HepG2 (cell line): ENCODE measurements around the gene PUM1. TPM values are rescaled to one million over a fixed set of nuclear protein-coding genes. Genes with fewer than 3 reads are reported as not detected.

Source experiments
- ATAC-seq: fragments of 200-7000 bp; cut with Tn5 transposase; 3 replicates; pipeline ENCODE4 v1.9.1; 2020; ENCODE audit warnings: mild to moderate bottlenecking, moderate library complexity
- BruUV-seq: library from RNA; stranded (reverse); fragments of 400-500 nt; replicated peaks from 2 replicates; lab custom pipeline; 2021; lab: Mats Ljungman, UMichigan
- CTCF ChIA-PET: fragments of 300-600 bp; formaldehyde crosslinking; extraction: SDS; loops from one replicate; lab custom pipeline; 2021; ENCODE audit warnings: low total read pairs, inconsistent platforms, low intra/inter-chr PET ratio; lab: Yijun Ruan, JAX
- POLR2A ChIA-PET: fragments of 350-600 bp; sonication (Branson Sonifier 250); formaldehyde crosslinking; loops from one replicate; lab custom pipeline; 2020; ENCODE audit warnings: antibody characterized with exemption, inconsistent platforms; lab: Yijun Ruan, JAX
- DNase-seq: peaks from one replicate; pipeline ENCODE4 v3.0.0-alpha.2; 2015; ENCODE audit warnings: low spot score
- FAIRE-seq: peaks from 3 replicates; lab custom pipeline; 2011; peaks lifted over from hg19 to GRCh38; lab: Jason Lieb, UNC
- H2AFZ ChIP-seq: one replicate; pipeline ENCODE4 v1.6.1; 2011; ENCODE audit warnings: low read length, inconsistent platforms
- H3K27ac ChIP-seq: fragments of 300-600 bp; 3 replicates; pipeline ENCODE4 v1.8.0; 2011; ENCODE audit warnings: mixed run types, mild to moderate bottlenecking, mixed read lengths, low read length, inconsistent platforms; ENCODE audit not compliant: insufficient read depth; ENCODE audit errors: extremely low read length
- H3K27me3 ChIP-seq, 2 experiments: fragments of 200-600 bp in 1 of 2; 2 replicates in 1 of 2; 3 replicates in 1 of 2; pipeline versions ENCODE4 v1.6.0 to v1.8.0; 2011; ENCODE audit warnings: low read length in 2 of 2, mild to moderate bottlenecking in 2 of 2, moderate library complexity in 2 of 2, inconsistent platforms in 1 of 2; ENCODE audit not compliant: insufficient read depth in 2 of 2, control insufficient read depth in 1 of 2
- H3K36me3 ChIP-seq, 2 experiments: fragments of 200-600 bp in 1 of 2; replicated peaks in 1 of 2; 2 replicates in 1 of 2; 3 replicates in 1 of 2; pipeline versions ENCODE4 v1.5.1 to v1.8.0; 2011; ENCODE audit warnings: low read length in 2 of 2, inconsistent platforms in 1 of 2; ENCODE audit not compliant: insufficient read depth in 2 of 2, control insufficient read depth in 1 of 2
- H3K4me1 ChIP-seq: 2 replicates; pipeline ENCODE4 v1.5.1; 2012; ENCODE audit warnings: low read length, inconsistent platforms; ENCODE audit not compliant: insufficient read depth
- H3K4me2 ChIP-seq: 2 replicates; pipeline ENCODE4 v1.6.0; 2011; ENCODE audit warnings: low read depth, low read length, inconsistent platforms
- H3K4me3 ChIP-seq, 3 experiments: fragments of 200-600 bp in 1 of 3; sonication (generic), shearing (Covaris generic) in 1 of 3; replicated peaks in 1 of 3; 2 replicates each; pipeline ENCODE4 v1.5.1; 2011 to 2016; ENCODE audit warnings: low read length in 3 of 3, inconsistent platforms in 2 of 3, low read depth in 2 of 3, mild to moderate bottlenecking in 2 of 3, control low read depth in 1 of 3, mixed read lengths in 1 of 3; ENCODE audit not compliant: insufficient read depth in 1 of 3
- H3K79me2 ChIP-seq: one replicate; pipeline ENCODE4 v1.6.1; 2011; ENCODE audit warnings: low read length, inconsistent platforms; ENCODE audit not compliant: insufficient read depth
- H3K9ac ChIP-seq: 2 replicates; pipeline ENCODE4 v1.6.0; 2011; ENCODE audit warnings: mild to moderate bottlenecking, low read depth, low read length, inconsistent platforms; ENCODE audit not compliant: insufficient read depth
- H3K9me3 ChIP-seq: 2 replicates; pipeline ENCODE4 v1.5.1; 2012; ENCODE audit warnings: mild to moderate bottlenecking, low read length
- H4K20me1 ChIP-seq: 2 replicates; pipeline ENCODE4 v1.6.0; 2011; ENCODE audit warnings: inconsistent platforms, mild to moderate bottlenecking, low read length, moderate library complexity; ENCODE audit not compliant: insufficient read depth
- ADNP ChIP-seq: sonication (generic); formaldehyde crosslinking; IDR thresholded peaks from 2 replicates; pipeline ENCODE4 v1.4.0; 2020; ENCODE audit warnings: missing genetic modification reagents
- DNMT1 ChIP-seq: sonication (generic); formaldehyde crosslinking; IDR thresholded peaks from 2 replicates; pipeline ENCODE4 v1.5.1; 2020; ENCODE audit warnings: mild to moderate bottlenecking, missing genetic modification reagents
- EEA1 ChIP-seq: sonication (generic); formaldehyde crosslinking; IDR thresholded peaks from 2 replicates; pipeline ENCODE4 v1.5.1; 2020; ENCODE audit warnings: mild to moderate bottlenecking, missing genetic modification reagents, borderline replicate concordance
- ISL2 ChIP-seq: sonication (generic); formaldehyde crosslinking; IDR thresholded peaks from 2 replicates; pipeline ENCODE4 v1.5.0; 2020; ENCODE audit warnings: missing genetic modification reagents
- MIER3 ChIP-seq: IDR thresholded peaks from 2 replicates; pipeline ENCODE4 v1.6.1; 2016; ENCODE audit warnings: missing compliant biosample characterization, borderline replicate concordance
- WIZ ChIP-seq: sonication (generic); formaldehyde crosslinking; IDR thresholded peaks from 2 replicates; pipeline ENCODE4 v1.5.1; 2020; ENCODE audit warnings: mild to moderate bottlenecking, missing genetic modification reagents
- ZNF232 ChIP-seq: sonication (generic); formaldehyde crosslinking; IDR thresholded peaks from 2 replicates; pipeline ENCODE4 v1.4.0; 2020; ENCODE audit warnings: missing genetic modification reagents, borderline replicate concordance
- ZNF605 ChIP-seq: sonication (generic); formaldehyde crosslinking; IDR thresholded peaks from 2 replicates; pipeline ENCODE4 v1.8.0; 2022; ENCODE audit warnings: mild to moderate bottlenecking, missing genetic modification reagents
- WGBS: methylation state at CpG from one replicate; pipeline ENCODE4 v1.1.6; 2017; ENCODE audit warnings: low lambda C conversion rate; 5-methylcytosine and 5-hydroxymethylcytosine counted together
- in situ Hi-C: cut with HindIII; loops from 2 replicates; pipeline ENCODE4 v1.10.0; 2017; ENCODE audit warnings: low pct_unique_long_range_greater_than_20kb; ENCODE audit not compliant: extremely low pct_ligation_motif_present
- intact Hi-C: fragments of 100-400 bp; cut with micrococcal nuclease; formaldehyde crosslinking; loops from one replicate; pipeline ENCODE4 v1.10.0; 2022; ENCODE audit not compliant: unreplicated experiment
- polyA plus RNA-seq, 8 experiments: library from polyadenylated mRNA; depleted of rRNA in 3 of 8; stranded (reverse) in 7 of 8; unstranded in 1 of 8; fragments of >200 nt; fragmentation: Illumina TruSeq in 4 of 8; extraction: Trizol in 4 of 8; gene quantifications; 2 replicates each; pipeline versions ENCODE4 v1.2.1 to v1.2.3, GENCODE V29; 2011 to 2016; ENCODE audit warnings: low read depth in 4 of 8, missing spikeins in 1 of 8, mixed read lengths in 1 of 8; ENCODE audit not compliant: insufficient read depth in 1 of 8
- total RNA-seq, 5 experiments: library from RNA; depleted of rRNA; stranded (reverse); fragments of >200 nt; fragmentation: Illumina TruSeq; extraction: Trizol; gene quantifications; 2 replicates each; pipeline ENCODE4 v1.2.3, GENCODE V29; 2016; ENCODE audit warnings: low read depth in 1 of 5
- TF ChIP-seq, protein P1 (sequence below): IDR thresholded peaks from 2 replicates; pipeline ENCODE4 v1.6.1; 2016; ENCODE audit warnings: control low read depth
- TF ChIP-seq, protein P2 (sequence below): sonication (generic); formaldehyde crosslinking; IDR thresholded peaks from 2 replicates; pipeline ENCODE4 v1.8.0; 2022; ENCODE audit warnings: missing genetic modification reagents, mild to moderate bottlenecking, moderate library complexity, borderline replicate concordance
- TF ChIP-seq, protein P3 (sequence below): sonication (generic); formaldehyde crosslinking; IDR thresholded peaks from one replicate; pipeline ENCODE4 v1.5.1; 2020; ENCODE audit warnings: mild to moderate bottlenecking, missing genetic modification reagents; ENCODE audit errors: not compliant biosample characterization
- TF ChIP-seq, protein P4 (sequence below): sonication (generic); formaldehyde crosslinking; IDR thresholded peaks from 2 replicates; pipeline ENCODE4 v1.4.0; 2020; ENCODE audit warnings: missing genetic modification reagents

The PUM1 gene
- total and polyA plus RNA-seq, 2 of the 13 experiments (the other 11 are each of a cell fraction or from before 2014, with no cell fraction given) = 64.7 to 91.0 TPM

DNA sequence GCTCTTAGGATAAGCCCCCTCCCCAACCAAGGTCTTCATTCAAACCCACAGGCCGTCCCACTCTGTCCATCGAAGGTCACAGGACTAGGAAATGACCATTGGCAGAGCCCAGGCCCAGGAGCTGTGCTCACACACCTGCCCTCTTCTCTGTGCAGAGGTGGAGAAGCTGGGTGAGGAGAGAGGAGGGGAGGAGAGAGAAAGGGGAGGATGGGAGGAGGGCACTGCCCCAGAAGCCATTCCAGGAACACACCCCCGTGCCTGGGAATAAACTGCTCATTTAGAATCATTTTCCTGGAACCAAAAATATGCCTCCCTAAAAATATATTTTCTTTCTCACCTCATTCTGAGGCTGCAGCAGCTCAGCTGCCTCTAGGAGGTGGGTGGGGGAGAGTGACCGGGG lies 150.6 kb downstream of the PUM1 start:
- no peaks in the 10 kb centered on the region for H4K20me1 ChIP-seq
- H2AFZ ChIP-seq = no peak overlapping the region
- no peak overlapping the region for H3K27ac ChIP-seq
- ChIA-PET CTCF (no interaction called here), POLR2A (no interaction called here)
- 11% methylated on average over 4 of the region's 4 CpGs for WGBS
- H3K27me3 ChIP-seq = peaks cover 1 to 7% of the 10 kb centered on the region in 2 experiments; a peak in 3 of 5 replicates
- BruUV-seq = no TSS peak
- in situ Hi-C loops = loop anchor here (5.0 kb wide), 2 partner anchors 113 to 198 kb away; no protein-coding TSS in a partner anchor
- DNase-seq (no peak), ATAC-seq (no peak), FAIRE-seq (no peak)
- no peaks in the 10 kb centered on the region for H3K36me3 ChIP-seq
- no peaks in the 10 kb centered on the region for H3K9me3 ChIP-seq
- intact Hi-C loops = no loop called here
- peaks cover 14% of the 10 kb centered on the region for H3K4me1 ChIP-seq
- H3K4me3 ChIP-seq = no peak overlapping the region
- no peak overlapping the region for H3K9ac ChIP-seq
- no peak overlapping the region for H3K4me2 ChIP-seq
- no peaks in the 10 kb centered on the region for H3K79me2 ChIP-seq
- TF ChIP-seq ZNF232 (no peak), ZNF605 (CRISPR knock-in tag) (no peak), DNMT1 (CRISPR knock-in tag) (no peak), MIER3 (CRISPR knock-in tag) (no peak), ISL2 (CRISPR knock-in tag) (no peak), WIZ (CRISPR knock-in tag) (no peak), ADNP (CRISPR knock-in tag) (no peak), EEA1 (no peak)
- TF ChIP-seq, protein P1, sequence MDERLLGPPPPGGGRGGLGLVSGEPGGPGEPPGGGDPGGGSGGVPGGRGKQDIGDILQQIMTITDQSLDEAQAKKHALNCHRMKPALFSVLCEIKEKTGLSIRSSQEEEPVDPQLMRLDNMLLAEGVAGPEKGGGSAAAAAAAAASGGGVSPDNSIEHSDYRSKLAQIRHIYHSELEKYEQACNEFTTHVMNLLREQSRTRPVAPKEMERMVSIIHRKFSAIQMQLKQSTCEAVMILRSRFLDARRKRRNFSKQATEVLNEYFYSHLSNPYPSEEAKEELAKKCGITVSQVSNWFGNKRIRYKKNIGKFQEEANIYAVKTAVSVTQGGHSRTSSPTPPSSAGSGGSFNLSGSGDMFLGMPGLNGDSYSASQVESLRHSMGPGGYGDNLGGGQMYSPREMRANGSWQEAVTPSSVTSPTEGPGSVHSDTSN (CRISPR knock-in tag) = no peak
- TF ChIP-seq, protein P2, sequence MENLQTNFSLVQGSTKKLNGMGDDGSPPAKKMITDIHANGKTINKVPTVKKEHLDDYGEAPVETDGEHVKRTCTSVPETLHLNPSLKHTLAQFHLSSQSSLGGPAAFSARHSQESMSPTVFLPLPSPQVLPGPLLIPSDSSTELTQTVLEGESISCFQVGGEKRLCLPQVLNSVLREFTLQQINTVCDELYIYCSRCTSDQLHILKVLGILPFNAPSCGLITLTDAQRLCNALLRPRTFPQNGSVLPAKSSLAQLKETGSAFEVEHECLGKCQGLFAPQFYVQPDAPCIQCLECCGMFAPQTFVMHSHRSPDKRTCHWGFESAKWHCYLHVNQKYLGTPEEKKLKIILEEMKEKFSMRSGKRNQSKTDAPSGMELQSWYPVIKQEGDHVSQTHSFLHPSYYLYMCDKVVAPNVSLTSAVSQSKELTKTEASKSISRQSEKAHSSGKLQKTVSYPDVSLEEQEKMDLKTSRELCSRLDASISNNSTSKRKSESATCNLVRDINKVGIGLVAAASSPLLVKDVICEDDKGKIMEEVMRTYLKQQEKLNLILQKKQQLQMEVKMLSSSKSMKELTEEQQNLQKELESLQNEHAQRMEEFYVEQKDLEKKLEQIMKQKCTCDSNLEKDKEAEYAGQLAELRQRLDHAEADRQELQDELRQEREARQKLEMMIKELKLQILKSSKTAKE = no peak
- TF ChIP-seq, protein P3, sequence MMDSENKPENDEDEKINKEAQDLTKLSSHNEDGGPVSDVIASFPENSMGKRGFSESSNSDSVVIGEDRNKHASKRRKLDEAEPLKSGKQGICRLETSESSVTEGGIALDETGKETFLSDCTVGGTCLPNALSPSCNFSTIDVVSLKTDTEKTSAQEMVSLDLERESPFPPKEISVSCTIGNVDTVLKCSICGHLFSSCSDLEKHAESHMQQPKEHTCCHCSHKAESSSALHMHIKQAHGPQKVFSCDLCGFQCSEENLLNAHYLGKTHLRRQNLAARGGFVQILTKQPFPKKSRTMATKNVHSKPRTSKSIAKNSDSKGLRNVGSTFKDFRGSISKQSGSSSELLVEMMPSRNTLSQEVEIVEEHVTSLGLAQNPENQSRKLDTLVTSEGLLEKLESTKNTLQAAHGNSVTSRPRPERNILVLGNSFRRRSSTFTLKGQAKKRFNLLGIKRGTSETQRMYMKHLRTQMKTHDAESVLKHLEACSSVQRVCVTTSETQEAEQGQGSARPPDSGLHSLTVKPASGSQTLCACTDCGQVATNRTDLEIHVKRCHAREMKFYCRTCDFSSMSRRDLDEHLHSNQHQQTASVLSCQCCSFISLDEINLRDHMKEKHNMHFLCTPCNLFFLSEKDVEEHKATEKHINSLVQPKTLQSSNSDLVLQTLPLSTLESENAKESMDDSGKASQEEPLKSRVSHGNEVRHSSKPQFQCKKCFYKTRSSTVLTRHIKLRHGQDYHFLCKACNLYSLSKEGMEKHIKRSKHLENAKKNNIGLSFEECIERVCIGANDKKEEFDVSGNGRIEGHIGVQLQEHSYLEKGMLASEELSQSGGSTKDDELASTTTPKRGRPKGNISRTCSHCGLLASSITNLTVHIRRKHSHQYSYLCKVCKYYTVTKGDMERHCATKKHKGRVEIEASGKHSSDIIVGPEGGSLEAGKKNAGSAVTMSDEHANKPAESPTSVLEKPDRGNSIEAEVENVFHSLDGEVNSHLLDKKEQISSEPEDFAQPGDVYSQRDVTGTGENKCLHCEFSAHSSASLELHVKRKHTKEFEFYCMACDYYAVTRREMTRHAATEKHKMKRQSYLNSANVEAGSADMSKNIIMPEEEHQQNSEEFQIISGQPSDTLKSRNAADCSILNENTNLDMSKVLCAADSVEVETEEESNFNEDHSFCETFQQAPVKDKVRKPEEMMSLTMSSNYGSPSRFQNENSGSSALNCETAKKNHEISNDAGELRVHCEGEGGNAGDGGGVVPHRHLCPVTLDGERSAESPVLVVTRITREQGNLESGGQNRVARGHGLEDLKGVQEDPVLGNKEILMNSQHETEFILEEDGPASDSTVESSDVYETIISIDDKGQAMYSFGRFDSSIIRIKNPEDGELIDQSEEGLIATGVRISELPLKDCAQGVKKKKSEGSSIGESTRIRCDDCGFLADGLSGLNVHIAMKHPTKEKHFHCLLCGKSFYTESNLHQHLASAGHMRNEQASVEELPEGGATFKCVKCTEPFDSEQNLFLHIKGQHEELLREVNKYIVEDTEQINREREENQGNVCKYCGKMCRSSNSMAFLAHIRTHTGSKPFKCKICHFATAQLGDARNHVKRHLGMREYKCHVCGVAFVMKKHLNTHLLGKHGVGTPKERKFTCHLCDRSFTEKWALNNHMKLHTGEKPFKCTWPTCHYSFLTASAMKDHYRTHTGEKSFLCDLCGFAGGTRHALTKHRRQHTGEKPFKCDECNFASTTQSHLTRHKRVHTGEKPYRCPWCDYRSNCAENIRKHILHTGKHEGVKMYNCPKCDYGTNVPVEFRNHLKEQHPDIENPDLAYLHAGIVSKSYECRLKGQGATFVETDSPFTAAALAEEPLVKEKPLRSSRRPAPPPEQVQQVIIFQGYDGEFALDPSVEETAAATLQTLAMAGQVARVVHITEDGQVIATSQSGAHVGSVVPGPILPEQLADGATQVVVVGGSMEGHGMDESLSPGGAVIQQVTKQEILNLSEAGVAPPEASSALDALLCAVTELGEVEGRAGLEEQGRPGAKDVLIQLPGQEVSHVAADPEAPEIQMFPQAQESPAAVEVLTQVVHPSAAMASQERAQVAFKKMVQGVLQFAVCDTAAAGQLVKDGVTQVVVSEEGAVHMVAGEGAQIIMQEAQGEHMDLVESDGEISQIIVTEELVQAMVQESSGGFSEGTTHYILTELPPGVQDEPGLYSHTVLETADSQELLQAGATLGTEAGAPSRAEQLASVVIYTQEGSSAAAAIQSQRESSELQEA = no peak
- TF ChIP-seq, protein P4, sequence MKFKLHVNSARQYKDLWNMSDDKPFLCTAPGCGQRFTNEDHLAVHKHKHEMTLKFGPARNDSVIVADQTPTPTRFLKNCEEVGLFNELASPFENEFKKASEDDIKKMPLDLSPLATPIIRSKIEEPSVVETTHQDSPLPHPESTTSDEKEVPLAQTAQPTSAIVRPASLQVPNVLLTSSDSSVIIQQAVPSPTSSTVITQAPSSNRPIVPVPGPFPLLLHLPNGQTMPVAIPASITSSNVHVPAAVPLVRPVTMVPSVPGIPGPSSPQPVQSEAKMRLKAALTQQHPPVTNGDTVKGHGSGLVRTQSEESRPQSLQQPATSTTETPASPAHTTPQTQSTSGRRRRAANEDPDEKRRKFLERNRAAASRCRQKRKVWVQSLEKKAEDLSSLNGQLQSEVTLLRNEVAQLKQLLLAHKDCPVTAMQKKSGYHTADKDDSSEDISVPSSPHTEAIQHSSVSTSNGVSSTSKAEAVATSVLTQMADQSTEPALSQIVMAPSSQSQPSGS (CRISPR knock-in tag) = no peak
